Measurements from ENCODE around the gene GALNT12. TPM values are rescaled to one million over a fixed set of nuclear protein-coding genes. Genes with fewer than 3 reads are reported as not detected.

The GALNT12 gene
- total and polyA plus RNA-seq, 2 donors (not counting 1 experiment from before 2014, with no cell fraction given), result 3.2 to 4.5 TPM

DNA sequence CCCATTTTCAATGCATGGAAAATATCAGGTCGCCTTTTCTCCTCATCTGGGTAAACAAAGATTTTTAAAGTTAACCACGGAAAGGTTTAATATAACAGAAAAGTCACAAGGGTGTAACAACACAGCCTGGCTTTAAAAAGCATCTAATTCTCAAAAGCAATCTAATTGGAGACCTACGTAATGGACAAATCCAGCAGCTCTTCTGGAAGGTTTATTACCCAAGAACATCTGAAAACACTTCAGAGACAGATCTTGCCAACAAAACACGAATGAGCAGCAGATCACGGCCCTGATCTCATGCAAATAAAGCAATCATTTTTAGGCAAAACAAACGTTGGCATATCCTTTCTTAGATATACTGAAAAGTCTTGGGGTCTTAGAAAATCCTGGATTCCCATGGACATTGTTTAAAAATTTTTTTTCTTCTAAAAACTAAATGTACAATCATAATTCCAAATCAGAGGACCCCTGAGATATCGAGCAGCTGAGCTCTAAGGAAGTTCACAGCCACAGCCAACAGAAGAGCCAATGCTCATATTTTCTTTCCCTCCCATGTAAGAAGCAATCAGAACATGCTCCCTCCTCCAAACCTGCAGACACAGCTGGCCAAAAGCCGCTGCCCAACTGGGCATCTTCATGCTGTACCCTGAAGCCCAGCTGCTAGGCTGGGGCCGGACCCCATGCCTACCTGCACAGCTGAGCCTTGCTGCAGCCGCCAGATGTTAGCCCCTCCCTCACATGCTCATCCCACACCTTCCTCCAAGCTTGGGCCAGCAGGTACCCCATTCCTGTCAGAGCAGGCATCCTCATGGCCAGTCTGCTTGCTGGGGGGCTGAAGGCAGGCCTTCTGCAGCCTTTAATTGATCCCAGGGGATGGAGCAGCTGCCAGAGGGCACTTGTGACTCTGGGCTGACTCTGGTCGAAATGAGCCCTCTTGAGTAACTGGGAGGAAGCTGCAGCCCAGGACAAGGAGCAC is 22.4 kb upstream of the GALNT12 start:
- H3K27me3 ChIP-seq (replicated peaks in 1 of 4; ENCODE audit: control extremely low read depth in 1 of 4, control insufficient read depth in 3 of 4, insufficient read depth in 4 of 4, low read length in 3 of 4), result no peaks in the 10 kb centered on the region
- H3K4me3 ChIP-seq (ENCODE audit: control extremely low read depth in 1 of 5, extremely low read depth in 1 of 5, insufficient read depth in 1 of 5, low read depth in 2 of 5, low read length in 4 of 5), result no peak overlapping the region
- Mint-ChIP-seq H3K9me3 (ENCODE audit: insufficient read depth) (no peaks in the 10 kb centered on the region), H3K4me3 (no peak overlapping the region), H3K27ac (no peak overlapping the region), H3K4me1 (no peaks in the 10 kb centered on the region), H3K27me3 (no peaks in the 10 kb centered on the region)
- H3K79me2 ChIP-seq (ENCODE audit: control insufficient read depth, insufficient read depth, low read length), result no peaks in the 10 kb centered on the region
- no peaks in the 10 kb centered on the region for H4K20me1 ChIP-seq (ENCODE audit: control insufficient read depth, insufficient read depth, low read length, poor library complexity, severe bottlenecking)
- ChIA-PET CTCF (interaction anchor here (0.7 to 1.6 kb wide), 3 partner anchors 9 to 1705 kb away, joined by 3 to 4 read pairs (median 3); no protein-coding TSS in a partner anchor), POLR2A (no interaction called here)
- no peak overlapping the region for H3K9ac ChIP-seq (ENCODE audit: low read length)
- H3K27ac ChIP-seq (ENCODE audit: low read length in 2 of 2), result no peak overlapping the region
- no peak overlapping the region for H2AFZ ChIP-seq (ENCODE audit: insufficient read depth, low read depth, low read length, poor library complexity, severe bottlenecking)
- intact Hi-C loops (cut with micrococcal nuclease), result no loop called here
- no peak overlapping the region for H3K4me2 ChIP-seq (replicated peaks; ENCODE audit: low read depth, low read length, poor library complexity, severe bottlenecking)
- DNase-seq (no peak), ATAC-seq (ENCODE audit: low read depth) (no peak)
- peaks cover 0 to 15% of the 10 kb centered on the region in 2 experiments for H3K36me3 ChIP-seq (replicated peaks in 1 of 2; ENCODE audit: control extremely low read depth in 1 of 2, control insufficient read depth in 1 of 2, extremely low read depth in 1 of 2, insufficient read depth in 2 of 2, low read length in 1 of 2)
- TF ChIP-seq EZH2 (IDR thresholded peaks at IDR 0.05; ENCODE audit: borderline replicate concordance, insufficient read depth, low read depth, low read length, poor library complexity, severe bottlenecking) (no peak), CTCF (IDR thresholded peaks at IDR 0.05) (no peak)
- no peaks in the 10 kb centered on the region for H3K9me3 ChIP-seq (ENCODE audit: control extremely low read depth in 1 of 3, control insufficient read depth in 2 of 3, insufficient read depth in 1 of 3, low read length in 2 of 3)
- no peaks in the 10 kb centered on the region for H3K4me1 ChIP-seq (ENCODE audit: control insufficient read depth in 2 of 2, insufficient read depth in 2 of 2, low read length in 2 of 2)
- 85% methylated on average over 8 of the region's 11 CpGs for WGBS (ENCODE audit: insufficient coverage)
